K562 (cell line): ENCODE measurements around the gene PXDC1. TPM values are rescaled to one million over a fixed set of nuclear protein-coding genes. Genes with fewer than 3 reads are reported as not detected.
A peak's percentile ranks its signal among the peaks of the same experiment; 100 is the strongest.

Source experiments
- ATF1 ChIP-seq, 2 experiments: fragments of 450-650 bp in 1 of 2; IDR thresholded peaks; 2 replicates each; pipeline ENCODE4 v1.6.1; 2016; ENCODE audit warnings: missing compliant biosample characterization in 1 of 2, missing genetic modification characterization in 1 of 2
- BRF1 ChIP-seq: IDR thresholded peaks from 3 replicates; pipeline ENCODE4 v1.6.1; 2011; ENCODE audit warnings: borderline replicate concordance, mild to moderate bottlenecking; ENCODE audit not compliant: insufficient read length; ENCODE audit errors: extremely low read depth
- BRF2 ChIP-seq: IDR thresholded peaks from 3 replicates; pipeline ENCODE4 v1.6.1; 2011; ENCODE audit warnings: borderline replicate concordance, mild to moderate bottlenecking; ENCODE audit not compliant: insufficient read length, insufficient read depth
- CBFA2T2 ChIP-seq: fragments of 450-650 bp; conservative IDR thresholded peaks from 2 replicates; pipeline ENCODE4 v1.6.1; 2017; ENCODE audit warnings: mild to moderate bottlenecking
- CC2D1A ChIP-seq: fragments of 450-650 bp; IDR thresholded peaks from 2 replicates; pipeline ENCODE4 v1.6.1; 2017; ENCODE audit warnings: mild to moderate bottlenecking
- COPS2 ChIP-seq: fragments of 450-650 bp; conservative IDR thresholded peaks from 2 replicates; pipeline ENCODE4 v1.6.1; 2016; ENCODE audit warnings: mild to moderate bottlenecking, moderate library complexity
- CREM ChIP-seq: IDR thresholded peaks from 2 replicates; pipeline ENCODE4 v1.6.1; 2014; ENCODE audit warnings: antibody characterized with exemption, low read depth
- HDAC2 ChIP-seq: fragments of 450-650 bp; IDR thresholded peaks from 2 replicates; pipeline ENCODE4 v1.6.1; 2016; ENCODE audit warnings: mild to moderate bottlenecking
- JUNB ChIP-seq: fragments of 450-650 bp; formaldehyde crosslinking; conservative IDR thresholded peaks from 2 replicates; pipeline ENCODE4 v1.4.0; 2020; ENCODE audit warnings: mild to moderate bottlenecking
- KDM1A ChIP-seq, 2 experiments: fragments of 450-650 bp; IDR thresholded peaks; 2 replicates each; pipeline ENCODE4 v1.6.1; 2016; ENCODE audit warnings: mild to moderate bottlenecking in 2 of 2
- LEF1 ChIP-seq: fragments of 450-650 bp; IDR thresholded peaks from 2 replicates; pipeline ENCODE4 v1.6.1; 2016; ENCODE audit warnings: mild to moderate bottlenecking
- MAX ChIP-seq: sonication (generic); formaldehyde crosslinking; IDR thresholded peaks from 2 replicates; pipeline ENCODE4 v1.9.0; 2022; ENCODE audit warnings: mild to moderate bottlenecking, missing genetic modification reagents
- MIER1 ChIP-seq: fragments of 450-650 bp; IDR thresholded peaks from 2 replicates; pipeline ENCODE4 v1.6.1; 2016; ENCODE audit warnings: antibody characterized with exemption, mild to moderate bottlenecking, low read depth
- PKNOX1 ChIP-seq: fragments of 450-650 bp; IDR thresholded peaks from 2 replicates; pipeline ENCODE4 v1.6.1; 2016
- SOX6 ChIP-seq: fragments of 450-650 bp; IDR thresholded peaks from 2 replicates; pipeline ENCODE4 v1.6.1; 2014; ENCODE audit warnings: mild to moderate bottlenecking
- SRSF1 ChIP-seq: fragments of 200-400 bp; formaldehyde crosslinking; IDR thresholded peaks from 2 replicates; pipeline ENCODE4 v1.6.1; 2017; ENCODE audit warnings: mild to moderate bottlenecking, low read depth, low read length, moderate library complexity
- SRSF7 ChIP-seq: fragments of 200-400 bp; formaldehyde crosslinking; optimal IDR thresholded peaks from 2 replicates; pipeline ENCODE3; 2017; ENCODE audit warnings: mild to moderate bottlenecking, low read depth, low read length
- TEAD4 ChIP-seq, 2 experiments: sonication (generic) in 1 of 2; formaldehyde crosslinking in 1 of 2; IDR thresholded peaks; 2 replicates each; pipeline versions ENCODE4 v1.6.1 to v1.8.0; 2012 to 2022; ENCODE audit warnings: borderline replicate concordance in 1 of 2, inconsistent platforms in 1 of 2, low read length in 1 of 2, mild to moderate bottlenecking in 1 of 2, missing genetic modification reagents in 1 of 2
- THRB ChIP-seq: fragments of 450-650 bp; formaldehyde crosslinking; conservative IDR thresholded peaks from 2 replicates; pipeline ENCODE4 v1.4.0; 2022; ENCODE audit warnings: mild to moderate bottlenecking, missing genetic modification characterization
- ZBTB34 ChIP-seq: fragments of 250-450 bp; sonication (Bioruptor Pico); IDR thresholded peaks from 2 replicates; pipeline ENCODE4 v1.8.0; 2021; ENCODE audit warnings: mild to moderate bottlenecking, moderate library complexity
- ZNF212 ChIP-seq: fragments of 450-650 bp; formaldehyde crosslinking; IDR thresholded peaks from 2 replicates; pipeline ENCODE4 v1.4.0; 2020; ENCODE audit warnings: mild to moderate bottlenecking
- ZNF695 ChIP-seq: fragments of 450-650 bp; formaldehyde crosslinking; IDR thresholded peaks from 2 replicates; pipeline ENCODE4 v1.4.0; 2020; ENCODE audit warnings: mild to moderate bottlenecking, moderate library complexity
- ZNF740 ChIP-seq, 3 experiments: fragments of 200-800 bp in 1 of 3; sonication (Bioruptor generic) in 1 of 3; sonication (generic) in 1 of 3; formaldehyde crosslinking in 1 of 3; IDR thresholded peaks; 2 replicates each; pipeline versions ENCODE4 v1.6.1 to v1.8.0; 2016 to 2022; ENCODE audit warnings: mild to moderate bottlenecking in 2 of 3, missing compliant biosample characterization in 2 of 3, missing genetic modification characterization in 2 of 3, missing genetic modification reagents in 1 of 3
- ZNF830 ChIP-seq: fragments of 250-450 bp; sonication (Bioruptor Pico); IDR thresholded peaks from 2 replicates; pipeline ENCODE4 v1.5.0; 2021; ENCODE audit warnings: mild to moderate bottlenecking
- polyA plus RNA-seq, 8 experiments: library from polyadenylated mRNA; depleted of rRNA in 4 of 8; stranded (reverse) in 5 of 8; unstranded in 3 of 8; fragments of >200 nt; fragmentation: Nextera tagmentation in 2 of 8; fragmentation: Illumina TruSeq in 1 of 8; extraction: Ambion mirVana in 2 of 8; extraction: Trizol in 1 of 8; gene quantifications; 2 replicates each; pipeline versions ENCODE4 v1.2.1 to v1.2.3, GENCODE V29; 2011 to 2014; ENCODE audit warnings: inconsistent platforms in 1 of 8, missing spikeins in 1 of 8
- total RNA-seq, 7 experiments: library from RNA; depleted of rRNA in 6 of 7; stranded (reverse); fragments of >200 nt in 6 of 7; fragmentation: Illumina TruSeq in 2 of 7; extraction: Trizol in 2 of 7; gene quantifications; 2 replicates each; pipeline versions ENCODE4 v1.2.1 to v1.2.3, GENCODE V29; 2011 to 2021; ENCODE audit warnings: low replicate concordance in 1 of 7

Gene PXDC1
- total and polyA plus RNA-seq, 9 of the 15 experiments (the other 6 are each of a cell fraction or from before 2014, with no cell fraction given) = 0.09 to 0.33 (median 0.16) TPM; not detected in 5

GRCh38 chr6:3718407-3718806 lies 33.1 kb downstream of the PXDC1 start (continued):
- TF ChIP-seq ZBTB34 (CRISPR knock-in tag) (no peak), ZNF830 (CRISPR knock-in tag) (no peak), CREM (0 out of 2 replicates have a peak, but pooled peaks have one; percentile 18), ZNF212 (CRISPR knock-in tag) (no peak), BRF2 (no peak), KDM1A (IDR thresholded peaks at IDR 0.05) (peak in 1 of 2 experiments; percentile 39; a peak in 1 of 4 replicates), BRF1 (no peak), JUNB (CRISPR knock-in tag) (no peak), CC2D1A (peak; percentile 44; the same call in 1 of the 2 replicates), SRSF1 (no peak), PKNOX1 (peak; percentile 8; the same call in 1 of the 2 replicates), CBFA2T2 (peak; percentile 86), ATF1 (CRISPR knock-in tag; IDR thresholded peaks at IDR 0.05) (no peak), ATF1 (tag; IDR thresholded peaks at IDR 0.05) (peak; percentile 28; the same call in 1 of the 2 replicates), SRSF7 (no peak), HDAC2 (peak; percentile 50; the same call in 1 of the 2 replicates), THRB (CRISPR knock-in tag) (0 out of 2 replicates have a peak, but pooled peaks have one; percentile 19), MIER1 (no peak), SOX6 (peak; percentile 94), ZNF740 (CRISPR knock-in tag; IDR thresholded peaks at IDR 0.05) (no peak), ZNF740 (tag; IDR thresholded peaks at IDR 0.05) (no peak), MAX (CRISPR knock-in tag) (no peak), LEF1 (peak; percentile 79), TEAD4 (IDR thresholded peaks at IDR 0.05; ENCODE audit: low read length) (peak; percentile 91), TEAD4 (CRISPR knock-in tag; IDR thresholded peaks at IDR 0.05; ENCODE audit: borderline replicate concordance) (no peak), COPS2 (no peak), ZNF695 (CRISPR knock-in tag) (no peak)
